Hepatocyte (in vitro differentiated cells): ENCODE results near the gene AGAP1.

Experiments
- EZH2phosphoT487 ChIP-seq: fragments of 200-600 bp; sonication (generic); IDR thresholded peaks from one replicate; pipeline ENCODE4 v1.6.1; 2018; ENCODE audit warnings: antibody characterized with exemption, mild to moderate bottlenecking, low read depth, moderate library complexity; ENCODE audit not compliant: unreplicated experiment, severe bottlenecking
- TF ChIP-seq, protein P1 (sequence below): fragments of 200-600 bp; sonication (generic); IDR thresholded peaks from 2 replicates; pipeline ENCODE4 v1.5.1; 2016; ENCODE audit warnings: antibody characterized with exemption, mild to moderate bottlenecking; ENCODE audit not compliant: poor library complexity

DNA sequence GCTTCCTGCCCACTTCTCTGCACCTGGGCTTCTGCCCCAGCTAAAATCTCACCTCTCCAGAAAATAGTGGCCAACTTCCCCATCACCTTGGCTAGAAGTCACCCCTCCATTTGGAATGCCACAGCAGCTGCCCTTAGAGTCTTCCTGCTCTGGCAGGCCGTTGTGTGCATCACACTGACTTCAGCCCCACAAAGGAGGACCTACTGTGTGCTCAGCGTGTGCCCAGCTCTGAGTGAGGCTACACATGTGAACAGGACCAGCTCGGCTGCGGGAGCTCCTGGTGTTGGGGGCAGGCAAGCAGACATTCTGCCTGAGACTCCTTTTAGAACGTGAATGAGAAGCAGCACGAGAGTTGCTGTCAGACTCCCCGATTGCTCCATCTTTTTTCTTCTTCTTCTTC is 78.7 kb downstream of the AGAP1 start:
- TF ChIP-seq, protein P1, sequence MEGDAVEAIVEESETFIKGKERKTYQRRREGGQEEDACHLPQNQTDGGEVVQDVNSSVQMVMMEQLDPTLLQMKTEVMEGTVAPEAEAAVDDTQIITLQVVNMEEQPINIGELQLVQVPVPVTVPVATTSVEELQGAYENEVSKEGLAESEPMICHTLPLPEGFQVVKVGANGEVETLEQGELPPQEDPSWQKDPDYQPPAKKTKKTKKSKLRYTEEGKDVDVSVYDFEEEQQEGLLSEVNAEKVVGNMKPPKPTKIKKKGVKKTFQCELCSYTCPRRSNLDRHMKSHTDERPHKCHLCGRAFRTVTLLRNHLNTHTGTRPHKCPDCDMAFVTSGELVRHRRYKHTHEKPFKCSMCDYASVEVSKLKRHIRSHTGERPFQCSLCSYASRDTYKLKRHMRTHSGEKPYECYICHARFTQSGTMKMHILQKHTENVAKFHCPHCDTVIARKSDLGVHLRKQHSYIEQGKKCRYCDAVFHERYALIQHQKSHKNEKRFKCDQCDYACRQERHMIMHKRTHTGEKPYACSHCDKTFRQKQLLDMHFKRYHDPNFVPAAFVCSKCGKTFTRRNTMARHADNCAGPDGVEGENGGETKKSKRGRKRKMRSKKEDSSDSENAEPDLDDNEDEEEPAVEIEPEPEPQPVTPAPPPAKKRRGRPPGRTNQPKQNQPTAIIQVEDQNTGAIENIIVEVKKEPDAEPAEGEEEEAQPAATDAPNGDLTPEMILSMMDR: no peak
- no peak for TF ChIP-seq EZH2phosphoT487
